AG04449 (cell line): Measurements from ENCODE around the gene HOXB8.

Experiments
- CTCF ChIA-PET: fragments of 350-600 bp; formaldehyde crosslinking; extraction: SDS; loops from one replicate; lab custom pipeline; 2021; ENCODE audit warnings: antibody characterized with exemption; lab: Yijun Ruan, JAX
- POLR2A ChIA-PET: fragments of 400-600, 350-600 bp; formaldehyde crosslinking; extraction: SDS; loops from one replicate; lab custom pipeline; 2020; ENCODE audit warnings: antibody characterized with exemption, inconsistent platforms; lab: Yijun Ruan, JAX
- DNase-seq: peaks from one replicate; pipeline ENCODE4 v3.0.0-alpha.2; 2010; ENCODE audit warnings: low read depth, low spot score
- H3K4me3 ChIP-seq: 2 replicates; pipeline ENCODE4 v1.5.1; 2011; ENCODE audit warnings: low read depth, mild to moderate bottlenecking, control low read depth, low read length
- CTCF ChIP-seq: IDR thresholded peaks from one replicate; pipeline ENCODE4 v1.5.1; 2011; ENCODE audit warnings: mild to moderate bottlenecking, moderate library complexity, low read length, control low read depth, inconsistent platforms; ENCODE audit not compliant: insufficient read depth; ENCODE audit errors: missing control alignments

The HOXB8 gene

GRCh38 chr17:48612456-48612853, 2.6 kb downstream of the HOXB8 start:
- DNase-seq = no peak
- peak overlapping the region; percentile 67 for H3K4me3 ChIP-seq
- ChIA-PET POLR2A (interaction anchor here (0.7 to 1.4 kb wide), 10 partner anchors 8 to 564 kb away, joined by 3 to 6 read pairs (median 4); partner anchors contain the start of genes HOXB3, HOXB5, HOXB6 and NFE2L1), CTCF (interaction anchor here (0.6 to 12.1 kb wide), 20 partner anchors 9 to 634 kb away, joined by 3 to 185 read pairs (median 5); partner anchors contain the start of gene HOXB5)
- TF ChIP-seq CTCF = no peak

- TF ChIP-seq CTCF = no peak
- ChIA-PET POLR2A (interaction anchor here (1.4 kb wide), 1 partner anchor 19 kb away, joined by 5 read pairs; the partner anchor contains the start of gene HOXB5), CTCF (interaction anchor here (1.8 to 5.2 kb wide), 2 partner anchors 10 to 261 kb away, joined by 8 to 35 read pairs; no protein-coding TSS in a partner anchor)
- DNase-seq = no peak
- peak overlapping the region; percentile 67 for H3K4me3 ChIP-seq
Observed at GRCh38 chr17:48611681-48612455, 3.2 kb downstream of the HOXB8 start.

- POLR2A ChIA-PET = no interaction called here
Observed at GRCh38 chr17:48611213-48611612, 3.9 kb downstream of the HOXB8 start.

GRCh38 chr17:48610282-48611211, 4.5 kb downstream of the HOXB8 start, which contains the start of gene HOXB7:
TSS of gene HOXB7 (minus strand) at chr17:48611017. CDS start at chr17:48610918, 99 bp downstream.
- ChIA-PET POLR2A (interaction anchor here (1.0 kb wide), 1 partner anchor 18 kb away, joined by 4 read pairs; no protein-coding TSS in a partner anchor), CTCF (interaction anchor here (0.9 to 2.8 kb wide), 11 partner anchors 8 to 584 kb away, joined by 3 to 15 read pairs (median 6); partner anchors contain the start of gene HOXB5)
- TF ChIP-seq CTCF = no peak
- DNase-seq = no peak
- peak within 1 kb of the TSS; percentile 67 for H3K4me3 ChIP-seq

More at GRCh38 chr17:48611213-48611612, 3.9 kb downstream of the HOXB8 start:
- CTCF ChIA-PET = no interaction called here
- peak overlapping the region; percentile 67 for H3K4me3 ChIP-seq
- no peak for DNase-seq
- no peak for TF ChIP-seq CTCF

GRCh38 chr17:48609759-48610281, 5.3 kb downstream of the HOXB8 start:
- H3K4me3 ChIP-seq = peak overlapping the region; percentile 67
- DNase-seq = no peak
- ChIA-PET CTCF (interaction anchor here (0.6 to 4.5 kb wide), 15 partner anchors 8 to 584 kb away, joined by 3 to 23 read pairs (median 6); partner anchors contain the start of gene HOXB5), POLR2A (interaction anchor here (1.0 to 1.4 kb wide), 2 partner anchors 12 to 17 kb away, joined by 4 to 5 read pairs; no protein-coding TSS in a partner anchor)
- TF ChIP-seq CTCF = no peak
